Ishikawa (cell line): Measurements from ENCODE around the gene AIG1.

ENCODE experiments used
- EGR1 ChIP-seq: IDR thresholded peaks from 2 replicates; pipeline ENCODE4 v1.6.1; 2012
- NFIC ChIP-seq: IDR thresholded peaks from 2 replicates; pipeline ENCODE4 v1.6.1; 2012
- RAD21 ChIP-seq: IDR thresholded peaks from 2 replicates; pipeline ENCODE4 v1.6.1; 2012; ENCODE audit warnings: low read depth
- REST ChIP-seq: IDR thresholded peaks from 2 replicates; pipeline ENCODE4 v1.6.1; 2012; ENCODE audit warnings: low read depth, mild to moderate bottlenecking
- TEAD4 ChIP-seq: IDR thresholded peaks from 2 replicates; pipeline ENCODE4 v1.6.1; 2012
- USF1 ChIP-seq: IDR thresholded peaks from 2 replicates; pipeline ENCODE4 v1.6.1; 2012
- YY1 ChIP-seq: IDR thresholded peaks from 2 replicates; pipeline ENCODE4 v1.6.1; 2012; ENCODE audit warnings: low read depth
- ZBTB7A ChIP-seq: IDR thresholded peaks from 2 replicates; pipeline ENCODE4 v1.6.1; 2012; ENCODE audit warnings: low read depth
- TF ChIP-seq, protein P1 (sequence below): IDR thresholded peaks from 2 replicates; pipeline ENCODE4 v1.6.1; 2012

DNA sequence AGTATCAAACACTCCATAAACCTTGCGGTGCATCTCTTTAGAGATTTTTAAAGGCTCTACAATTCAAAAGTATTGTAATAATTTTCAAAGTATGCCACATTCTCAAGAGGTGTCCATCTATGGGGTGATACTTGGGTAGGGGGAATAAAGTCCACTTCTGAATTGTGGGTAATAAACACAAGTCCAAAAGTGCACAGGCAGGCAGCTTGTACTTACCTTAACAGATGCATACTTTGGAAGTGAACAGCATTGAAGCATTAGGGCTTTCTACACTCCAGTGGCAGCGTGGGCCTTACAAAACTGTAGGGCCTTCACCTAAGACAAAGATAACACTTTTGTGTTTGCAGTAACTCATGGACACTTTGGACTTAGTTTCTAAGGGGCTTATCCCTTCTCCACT lies 58.6 kb downstream of the AIG1 start:
- no peak for TF ChIP-seq USF1
- TF ChIP-seq YY1: no peak
- TF ChIP-seq ZBTB7A: no peak
- no peak for TF ChIP-seq REST
- no peak for TF ChIP-seq EGR1
- TF ChIP-seq, protein P1, sequence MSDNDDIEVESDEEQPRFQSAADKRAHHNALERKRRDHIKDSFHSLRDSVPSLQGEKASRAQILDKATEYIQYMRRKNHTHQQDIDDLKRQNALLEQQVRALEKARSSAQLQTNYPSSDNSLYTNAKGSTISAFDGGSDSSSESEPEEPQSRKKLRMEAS: no peak
- no peak for TF ChIP-seq NFIC
- TF ChIP-seq RAD21: no peak
- TF ChIP-seq TEAD4: no peak
